ENCODE data around the gene ENDOU. TPM values are rescaled to one million over a fixed set of nuclear protein-coding genes. Genes with fewer than 3 reads are reported as not detected.

ENDOU gene
- total and polyA plus RNA-seq, 2 donors (not counting 1 experiment from before 2014, with no cell fraction given) = 0.09 to 0.17 TPM

DNA sequence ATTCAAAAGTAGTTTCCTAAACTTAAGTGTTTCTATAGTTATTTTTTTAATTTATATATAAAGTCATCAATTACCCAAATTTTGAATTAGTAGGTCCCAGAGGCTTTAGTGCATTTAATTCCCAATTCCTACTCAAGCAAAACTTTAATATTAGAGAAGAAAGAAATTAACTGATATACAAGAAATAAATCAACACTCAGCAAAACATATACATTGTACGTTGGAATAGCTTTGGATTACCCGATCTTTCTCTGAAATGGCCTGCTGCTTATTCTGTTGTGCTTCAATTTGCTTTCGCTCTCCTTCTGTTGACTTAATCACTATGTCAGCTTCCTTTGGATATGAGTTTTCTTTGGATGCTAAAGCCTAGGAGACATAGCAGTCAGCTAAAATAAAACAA is 37.7 kb downstream of the ENDOU start:
- H3K4me2 ChIP-seq (ENCODE audit: extremely low read depth, insufficient read depth, low read length) = no peak overlapping the region
- no peak overlapping the region for H3K9ac ChIP-seq (ENCODE audit: insufficient read depth, low read length)
- DNase-seq (ENCODE audit: low read depth in 2 of 2) = no peak
- H2AFZ ChIP-seq (ENCODE audit: low read length) = no peak overlapping the region
- no peak for TF ChIP-seq EZH2 (IDR thresholded peaks at IDR 0.05; ENCODE audit: low read length, missing control alignments)
- TF ChIP-seq, protein P1, sequence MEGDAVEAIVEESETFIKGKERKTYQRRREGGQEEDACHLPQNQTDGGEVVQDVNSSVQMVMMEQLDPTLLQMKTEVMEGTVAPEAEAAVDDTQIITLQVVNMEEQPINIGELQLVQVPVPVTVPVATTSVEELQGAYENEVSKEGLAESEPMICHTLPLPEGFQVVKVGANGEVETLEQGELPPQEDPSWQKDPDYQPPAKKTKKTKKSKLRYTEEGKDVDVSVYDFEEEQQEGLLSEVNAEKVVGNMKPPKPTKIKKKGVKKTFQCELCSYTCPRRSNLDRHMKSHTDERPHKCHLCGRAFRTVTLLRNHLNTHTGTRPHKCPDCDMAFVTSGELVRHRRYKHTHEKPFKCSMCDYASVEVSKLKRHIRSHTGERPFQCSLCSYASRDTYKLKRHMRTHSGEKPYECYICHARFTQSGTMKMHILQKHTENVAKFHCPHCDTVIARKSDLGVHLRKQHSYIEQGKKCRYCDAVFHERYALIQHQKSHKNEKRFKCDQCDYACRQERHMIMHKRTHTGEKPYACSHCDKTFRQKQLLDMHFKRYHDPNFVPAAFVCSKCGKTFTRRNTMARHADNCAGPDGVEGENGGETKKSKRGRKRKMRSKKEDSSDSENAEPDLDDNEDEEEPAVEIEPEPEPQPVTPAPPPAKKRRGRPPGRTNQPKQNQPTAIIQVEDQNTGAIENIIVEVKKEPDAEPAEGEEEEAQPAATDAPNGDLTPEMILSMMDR (conservative IDR thresholded peaks at IDR 0.05 in 1 of 2, IDR thresholded peaks at IDR 0.05 in 1 of 2; ENCODE audit: low read depth in 1 of 2, low read length in 2 of 2) = no peak
- H3K27me3 ChIP-seq (ENCODE audit: control insufficient read depth, insufficient read depth, low read length) = no peaks in the 10 kb centered on the region
- no peak overlapping the region for H3K4me3 ChIP-seq (replicated peaks in 1 of 4; ENCODE audit: control extremely low read depth in 1 of 4, insufficient read depth in 1 of 4, low read depth in 3 of 4, low read length in 4 of 4)
- H3K9me3 ChIP-seq (ENCODE audit: control insufficient read depth, insufficient read depth, low read depth, low read length) = no peaks in the 10 kb centered on the region
- H4K20me1 ChIP-seq (ENCODE audit: control insufficient read depth, extremely low read depth, insufficient read depth, low read length) = no peaks in the 10 kb centered on the region
- H3K27ac ChIP-seq (ENCODE audit: insufficient read depth, low read length) = no peak overlapping the region
- no peaks in the 10 kb centered on the region for H3K36me3 ChIP-seq (ENCODE audit: control insufficient read depth, insufficient read depth, low read length)
- H3K79me2 ChIP-seq (ENCODE audit: control insufficient read depth, insufficient read depth, low read length) = no peaks in the 10 kb centered on the region
- H3K4me1 ChIP-seq (ENCODE audit: control insufficient read depth, extremely low read depth, insufficient read depth, low read length) = no peaks in the 10 kb centered on the region

DNA sequence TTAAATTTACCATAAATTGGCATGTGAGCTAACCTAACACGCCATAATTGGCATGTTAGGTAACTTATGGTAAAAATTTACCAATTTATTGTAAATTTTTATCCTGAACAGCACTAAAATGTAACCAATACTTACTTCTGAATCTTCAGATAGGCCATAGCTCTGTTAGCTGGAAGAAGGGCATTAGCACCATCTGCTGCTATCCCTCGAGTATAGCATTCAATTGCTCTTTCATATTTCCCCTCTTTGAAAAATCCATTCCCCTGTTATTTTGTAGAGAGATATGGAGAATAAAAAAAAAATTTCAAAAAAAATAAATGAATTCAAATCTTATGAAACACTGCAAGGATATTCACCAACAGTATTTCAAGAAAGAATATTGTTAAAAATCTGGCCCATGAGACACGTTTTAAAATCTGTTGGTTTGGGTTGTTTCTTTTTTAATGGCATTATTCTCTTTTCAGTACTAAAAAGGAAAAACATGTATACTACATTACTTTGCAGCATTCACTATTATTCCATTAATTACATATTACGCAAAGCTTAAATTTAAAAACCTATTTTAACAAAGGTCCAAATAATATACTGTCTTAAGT is 38.5 kb downstream of the ENDOU start:
- no peaks in the 10 kb centered on the region for H4K20me1 ChIP-seq (ENCODE audit: control insufficient read depth, extremely low read depth, insufficient read depth, low read length)
- H3K36me3 ChIP-seq (ENCODE audit: control insufficient read depth, insufficient read depth, low read length) = no peaks in the 10 kb centered on the region
- H3K4me2 ChIP-seq (ENCODE audit: extremely low read depth, insufficient read depth, low read length) = no peak overlapping the region
- no peak overlapping the region for H3K9ac ChIP-seq (ENCODE audit: insufficient read depth, low read length)
- DNase-seq (ENCODE audit: low read depth in 2 of 2) = peak; percentile 45 to 72
- H2AFZ ChIP-seq (ENCODE audit: low read length) = no peak overlapping the region
- TF ChIP-seq EZH2 (IDR thresholded peaks at IDR 0.05; ENCODE audit: low read length, missing control alignments) = no peak
- TF ChIP-seq, protein P1 (conservative IDR thresholded peaks at IDR 0.05 in 1 of 2, IDR thresholded peaks at IDR 0.05 in 1 of 2; ENCODE audit: low read depth in 1 of 2, low read length in 2 of 2) = peak; percentile 81 to 86
- no peaks in the 10 kb centered on the region for H3K9me3 ChIP-seq (ENCODE audit: control insufficient read depth, insufficient read depth, low read depth, low read length)
- no peaks in the 10 kb centered on the region for H3K4me1 ChIP-seq (ENCODE audit: control insufficient read depth, extremely low read depth, insufficient read depth, low read length)
- H3K27ac ChIP-seq (ENCODE audit: insufficient read depth, low read length) = no peak overlapping the region
- no peaks in the 10 kb centered on the region for H3K79me2 ChIP-seq (ENCODE audit: control insufficient read depth, insufficient read depth, low read length)
- no peak overlapping the region for H3K4me3 ChIP-seq (replicated peaks in 1 of 4; ENCODE audit: control extremely low read depth in 1 of 4, insufficient read depth in 1 of 4, low read depth in 3 of 4, low read length in 4 of 4)
- no peaks in the 10 kb centered on the region for H3K27me3 ChIP-seq (ENCODE audit: control insufficient read depth, insufficient read depth, low read length)

DNA sequence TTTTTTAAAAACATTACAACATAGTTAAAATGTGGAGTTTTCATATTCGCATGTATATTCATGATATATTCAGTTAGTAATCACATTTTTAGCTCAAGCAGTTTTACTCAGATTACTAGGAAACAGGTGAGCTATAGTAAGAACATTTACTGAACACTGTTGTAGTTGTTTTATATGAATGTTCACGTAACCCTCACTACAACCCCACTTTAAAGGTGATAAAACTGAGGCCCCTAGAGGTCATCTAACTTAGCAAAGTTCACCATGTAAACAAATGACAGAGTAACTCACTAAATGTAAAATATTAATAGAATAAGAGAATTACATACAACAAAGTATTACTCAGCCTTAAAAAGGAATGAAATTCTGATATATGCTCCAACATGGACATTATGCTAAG is 45.5 kb downstream of the ENDOU start:
- Histone ChIP-seq H3K4me3 (replicated peaks in 1 of 4; ENCODE audit: control extremely low read depth in 1 of 4, insufficient read depth in 1 of 4, low read depth in 3 of 4, low read length in 4 of 4) (no peak overlapping the region), H3K27ac (ENCODE audit: insufficient read depth, low read length) (no peak overlapping the region), H3K4me1 (ENCODE audit: control insufficient read depth, extremely low read depth, insufficient read depth, low read length) (no peaks in the 10 kb centered on the region), H3K27me3 (ENCODE audit: control insufficient read depth, insufficient read depth, low read length) (no peaks in the 10 kb centered on the region), H3K9me3 (ENCODE audit: control insufficient read depth, insufficient read depth, low read depth, low read length) (no peaks in the 10 kb centered on the region), H3K9ac (ENCODE audit: insufficient read depth, low read length) (no peak overlapping the region), H4K20me1 (ENCODE audit: control insufficient read depth, extremely low read depth, insufficient read depth, low read length) (no peaks in the 10 kb centered on the region), H3K36me3 (ENCODE audit: control insufficient read depth, insufficient read depth, low read length) (no peaks in the 10 kb centered on the region), H3K79me2 (ENCODE audit: control insufficient read depth, insufficient read depth, low read length) (no peaks in the 10 kb centered on the region), H2AFZ (ENCODE audit: low read length) (no peak overlapping the region), H3K4me2 (ENCODE audit: extremely low read depth, insufficient read depth, low read length) (no peak overlapping the region)
- no peak for DNase-seq (ENCODE audit: low read depth in 2 of 2)
- TF ChIP-seq EZH2 (IDR thresholded peaks at IDR 0.05; ENCODE audit: low read length, missing control alignments) = no peak
- TF ChIP-seq, protein P1 (conservative IDR thresholded peaks at IDR 0.05 in 1 of 2, IDR thresholded peaks at IDR 0.05 in 1 of 2; ENCODE audit: low read depth in 1 of 2, low read length in 2 of 2) = no peak
